ENCODE results near the gene ATXN7L2.

Gene ATXN7L2

DNA sequence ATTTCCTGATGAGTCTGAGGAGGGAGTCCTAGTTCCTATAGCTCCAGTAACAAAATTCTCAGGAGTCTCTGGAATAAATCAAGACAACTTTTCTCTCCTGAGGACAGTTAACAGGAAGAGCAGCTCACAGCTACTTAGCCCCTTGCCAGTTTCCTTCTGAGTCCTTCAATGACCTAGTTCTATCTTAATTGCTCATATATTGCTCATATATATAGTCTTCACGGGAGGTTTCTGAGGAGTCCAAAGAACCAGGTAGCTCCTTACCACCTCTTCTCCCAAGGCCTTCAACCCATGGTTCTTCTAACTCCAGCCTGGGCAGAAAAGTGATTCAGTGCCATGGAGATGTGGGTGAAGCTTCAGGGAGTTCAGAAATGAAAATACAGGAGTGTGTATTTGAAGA lies 21.3 kb downstream of the ATXN7L2 start:
- Histone ChIP-seq H3K27ac (ENCODE audit: low read depth, low read length, poor library complexity, severe bottlenecking) (no peak overlapping the region), H3K4me3 (ENCODE audit: low read depth, low read length, poor library complexity, severe bottlenecking) (no peak overlapping the region), H3K9me3 (ENCODE audit: low read length) (no peaks in the 10 kb centered on the region), H3K79me2 (ENCODE audit: insufficient read depth, low read length) (no peaks in the 10 kb centered on the region), H3K4me2 (ENCODE audit: low read length) (no peak overlapping the region), H4K20me1 (ENCODE audit: insufficient read depth, low read length) (no peaks in the 10 kb centered on the region), H2AFZ (ENCODE audit: low read length) (no peak overlapping the region), H3K4me1 (ENCODE audit: insufficient read depth, low read length, severe bottlenecking) (peaks cover 20% of the 10 kb centered on the region), H3K36me3 (ENCODE audit: insufficient read depth, low read length) (peaks cover 7% of the 10 kb centered on the region; the same call in 1 of the 2 replicates), H3K9me2 (ENCODE audit: low read depth, low read length) (no peaks in the 10 kb centered on the region), H3F3A (ENCODE audit: insufficient read depth, low read length) (no peaks in the 10 kb centered on the region), H3K9ac (ENCODE audit: low read length) (no peak overlapping the region), H3K27me3 (ENCODE audit: insufficient read depth, low read length) (peaks cover 5% of the 10 kb centered on the region; the same call in 1 of the 2 replicates)
- TF ChIP-seq, protein P1, sequence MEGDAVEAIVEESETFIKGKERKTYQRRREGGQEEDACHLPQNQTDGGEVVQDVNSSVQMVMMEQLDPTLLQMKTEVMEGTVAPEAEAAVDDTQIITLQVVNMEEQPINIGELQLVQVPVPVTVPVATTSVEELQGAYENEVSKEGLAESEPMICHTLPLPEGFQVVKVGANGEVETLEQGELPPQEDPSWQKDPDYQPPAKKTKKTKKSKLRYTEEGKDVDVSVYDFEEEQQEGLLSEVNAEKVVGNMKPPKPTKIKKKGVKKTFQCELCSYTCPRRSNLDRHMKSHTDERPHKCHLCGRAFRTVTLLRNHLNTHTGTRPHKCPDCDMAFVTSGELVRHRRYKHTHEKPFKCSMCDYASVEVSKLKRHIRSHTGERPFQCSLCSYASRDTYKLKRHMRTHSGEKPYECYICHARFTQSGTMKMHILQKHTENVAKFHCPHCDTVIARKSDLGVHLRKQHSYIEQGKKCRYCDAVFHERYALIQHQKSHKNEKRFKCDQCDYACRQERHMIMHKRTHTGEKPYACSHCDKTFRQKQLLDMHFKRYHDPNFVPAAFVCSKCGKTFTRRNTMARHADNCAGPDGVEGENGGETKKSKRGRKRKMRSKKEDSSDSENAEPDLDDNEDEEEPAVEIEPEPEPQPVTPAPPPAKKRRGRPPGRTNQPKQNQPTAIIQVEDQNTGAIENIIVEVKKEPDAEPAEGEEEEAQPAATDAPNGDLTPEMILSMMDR (IDR thresholded peaks at IDR 0.05; ENCODE audit: low read length), result no peak
- TF ChIP-seq EZH2 (IDR thresholded peaks at IDR 0.05; ENCODE audit: borderline replicate concordance, low read length), result no peak

DNA sequence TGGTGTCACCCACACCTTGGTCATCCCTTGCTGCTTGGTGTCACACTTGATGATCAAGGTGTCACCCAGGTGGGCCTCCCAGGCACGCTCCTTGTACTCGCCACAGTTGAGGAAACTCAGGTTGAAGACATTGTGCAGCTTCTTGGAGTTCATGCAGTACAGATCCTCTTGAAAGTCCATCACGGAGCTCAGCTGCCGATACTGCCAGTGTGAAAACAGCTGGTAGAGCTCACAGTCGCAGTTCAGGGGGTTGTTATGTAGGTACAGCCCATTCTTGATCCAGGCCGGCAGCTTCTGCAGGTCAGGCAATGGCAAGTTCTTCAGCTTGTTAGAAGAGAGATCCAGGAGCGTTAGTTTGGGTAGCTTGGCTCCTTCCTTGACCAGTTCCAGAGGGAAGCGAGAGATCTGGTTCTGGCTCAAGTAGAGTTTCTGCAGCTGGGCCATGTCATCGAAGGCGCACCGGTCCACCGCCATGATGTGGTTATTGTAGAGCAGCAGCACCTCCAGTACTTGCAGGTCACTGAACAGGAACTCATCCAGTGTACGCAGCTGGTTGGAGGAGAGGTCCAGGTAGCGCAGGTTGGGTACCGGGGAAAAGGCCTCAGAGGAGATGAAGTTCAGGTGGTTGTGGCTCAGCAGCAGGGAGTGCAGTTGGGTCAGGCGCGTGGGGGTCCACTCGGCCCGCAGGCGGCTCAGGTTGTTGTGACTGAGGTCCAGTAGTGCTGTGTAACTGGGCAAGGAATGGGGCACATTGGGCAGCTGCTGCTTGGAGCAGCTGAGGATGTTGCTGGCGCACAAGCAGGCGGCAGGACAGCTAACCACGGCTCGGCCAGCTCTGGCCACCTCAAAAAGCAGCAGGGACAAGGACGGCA lies 24.5 kb downstream of the ATXN7L2 start:
- no peaks in the 10 kb centered on the region for H3K9me3 ChIP-seq (ENCODE audit: low read length)
- H3K9ac ChIP-seq (ENCODE audit: low read length), result no peak overlapping the region
- no peaks in the 10 kb centered on the region for H3K9me2 ChIP-seq (ENCODE audit: low read depth, low read length)
- TF ChIP-seq, protein P1 (IDR thresholded peaks at IDR 0.05; ENCODE audit: low read length), result no peak
- TF ChIP-seq EZH2 (IDR thresholded peaks at IDR 0.05; ENCODE audit: borderline replicate concordance, low read length), result no peak
- H3K4me1 ChIP-seq (ENCODE audit: insufficient read depth, low read length, severe bottlenecking), result peaks cover 11% of the 10 kb centered on the region
- no peaks in the 10 kb centered on the region for H3F3A ChIP-seq (ENCODE audit: insufficient read depth, low read length)
- H3K36me3 ChIP-seq (ENCODE audit: insufficient read depth, low read length), result no peaks in the 10 kb centered on the region
- H3K4me3 ChIP-seq (ENCODE audit: low read depth, low read length, poor library complexity, severe bottlenecking), result no peak overlapping the region
- H2AFZ ChIP-seq (ENCODE audit: low read length), result no peak overlapping the region
- H3K79me2 ChIP-seq (ENCODE audit: insufficient read depth, low read length), result no peaks in the 10 kb centered on the region
- peaks cover 5% of the 10 kb centered on the region; the same call in 1 of the 2 replicates for H3K27me3 ChIP-seq (ENCODE audit: insufficient read depth, low read length)
- no peak overlapping the region for H3K4me2 ChIP-seq (ENCODE audit: low read length)
- H3K27ac ChIP-seq (ENCODE audit: low read depth, low read length, poor library complexity, severe bottlenecking), result no peak overlapping the region
- H4K20me1 ChIP-seq (ENCODE audit: insufficient read depth, low read length), result no peaks in the 10 kb centered on the region

DNA sequence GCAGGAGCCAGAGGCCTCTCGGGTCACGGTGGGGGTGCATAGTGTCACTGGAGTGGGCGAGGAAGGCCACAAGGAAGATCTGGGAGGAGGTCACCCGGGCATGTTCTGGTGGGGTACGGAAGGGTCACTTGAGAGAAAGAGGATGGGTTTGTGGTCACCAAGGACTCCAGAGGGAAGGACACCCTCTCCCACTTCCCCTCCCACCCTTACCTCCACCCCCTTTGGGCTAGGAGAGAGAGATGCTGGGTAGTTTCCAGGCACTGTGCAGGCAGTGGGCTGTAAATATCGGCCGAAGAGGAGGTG lies 25.1 kb downstream of the ATXN7L2 start:
- H3K4me2 ChIP-seq (ENCODE audit: low read length), result peak overlapping the region; percentile 93
- H3K4me3 ChIP-seq (ENCODE audit: low read depth, low read length, poor library complexity, severe bottlenecking), result peak overlapping the region; percentile 69
- no peak overlapping the region for H3K27ac ChIP-seq (ENCODE audit: low read depth, low read length, poor library complexity, severe bottlenecking)
- H3K9me2 ChIP-seq (ENCODE audit: low read depth, low read length), result no peaks in the 10 kb centered on the region
- peaks cover 11% of the 10 kb centered on the region for H3K4me1 ChIP-seq (ENCODE audit: insufficient read depth, low read length, severe bottlenecking)
- no peaks in the 10 kb centered on the region for H3K79me2 ChIP-seq (ENCODE audit: insufficient read depth, low read length)
- peaks cover 5% of the 10 kb centered on the region; the same call in 1 of the 2 replicates for H3K27me3 ChIP-seq (ENCODE audit: insufficient read depth, low read length)
- H4K20me1 ChIP-seq (ENCODE audit: insufficient read depth, low read length), result no peaks in the 10 kb centered on the region
- no peaks in the 10 kb centered on the region for H3F3A ChIP-seq (ENCODE audit: insufficient read depth, low read length)
- H3K9me3 ChIP-seq (ENCODE audit: low read length), result no peaks in the 10 kb centered on the region
- TF ChIP-seq, protein P1 (IDR thresholded peaks at IDR 0.05; ENCODE audit: low read length), result no peak
- TF ChIP-seq EZH2 (IDR thresholded peaks at IDR 0.05; ENCODE audit: borderline replicate concordance, low read length), result no peak
- no peak overlapping the region; the same call in 1 of the 2 replicates for H3K9ac ChIP-seq (ENCODE audit: low read length)
- no peaks in the 10 kb centered on the region for H3K36me3 ChIP-seq (ENCODE audit: insufficient read depth, low read length)
- H2AFZ ChIP-seq (ENCODE audit: low read length), result no peak overlapping the region
